CD4-positive, alpha-beta T cell treated with Interferon alpha-2 for 1 hour (primary cell): ENCODE measurements around the gene ZBTB7C.

Experiments used
- DNase-seq, 2 donors: peaks; one replicate each; pipeline ENCODE4 v3.0.0-alpha.2; 2020 to 2022

The ZBTB7C gene

DNA sequence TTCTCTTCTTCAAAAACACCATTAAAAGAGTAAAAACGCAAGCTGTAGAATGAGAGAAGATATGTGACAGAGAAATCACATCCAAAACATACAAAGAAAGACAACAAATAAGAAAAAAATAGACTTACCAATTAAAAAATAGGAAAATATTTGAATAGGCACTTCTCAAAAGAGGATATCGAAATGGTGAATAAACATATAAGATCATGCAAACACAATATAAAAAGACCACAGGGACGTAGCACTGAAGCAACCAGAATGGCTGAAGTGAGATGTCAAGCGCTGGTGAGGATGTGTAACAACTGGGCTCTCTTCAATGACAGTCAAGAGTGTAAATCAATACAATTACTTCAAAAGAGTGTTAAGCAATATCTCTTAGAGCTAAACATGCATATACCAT is 202.3 kb downstream of the ZBTB7C start:
- no peak for DNase-seq

DNA sequence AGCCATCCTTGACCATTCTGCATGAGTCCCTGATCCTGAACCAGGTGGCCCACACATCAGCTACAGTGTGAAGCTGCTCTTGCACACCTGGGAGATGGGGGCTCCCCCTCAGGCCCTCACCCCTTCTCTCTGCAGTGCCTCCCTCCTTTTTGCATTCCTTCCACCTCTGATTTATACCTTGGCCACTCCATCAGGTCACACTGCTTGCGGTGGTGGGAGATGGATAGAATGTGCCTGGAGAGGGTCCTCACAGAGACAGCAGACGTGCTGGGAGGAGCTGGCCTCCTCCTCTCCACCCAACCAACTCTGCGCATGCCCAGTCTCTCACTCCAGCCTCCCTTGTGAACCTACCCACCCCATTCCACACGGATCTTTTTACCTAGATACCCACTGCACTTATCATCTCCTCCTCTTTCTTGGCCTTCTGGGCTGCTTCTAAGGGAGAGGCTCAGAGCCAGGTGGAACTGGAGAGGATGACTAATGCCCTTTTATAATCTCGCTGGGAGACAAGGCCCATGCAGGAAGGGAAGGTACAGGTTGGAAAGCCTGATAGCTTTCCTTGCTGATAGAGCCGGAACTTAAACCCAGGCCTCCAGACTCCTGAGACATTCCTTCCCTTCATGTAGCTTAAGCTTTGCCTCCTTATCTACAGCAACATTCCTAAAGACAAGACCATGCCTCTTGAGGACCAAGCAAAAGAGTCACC is 205.1 kb downstream of the ZBTB7C start:
- DNase-seq = no peak

GRCh38 chr18:48203288-48203945 is 205.8 kb downstream of the ZBTB7C start:
- no peak for DNase-seq

DNA sequence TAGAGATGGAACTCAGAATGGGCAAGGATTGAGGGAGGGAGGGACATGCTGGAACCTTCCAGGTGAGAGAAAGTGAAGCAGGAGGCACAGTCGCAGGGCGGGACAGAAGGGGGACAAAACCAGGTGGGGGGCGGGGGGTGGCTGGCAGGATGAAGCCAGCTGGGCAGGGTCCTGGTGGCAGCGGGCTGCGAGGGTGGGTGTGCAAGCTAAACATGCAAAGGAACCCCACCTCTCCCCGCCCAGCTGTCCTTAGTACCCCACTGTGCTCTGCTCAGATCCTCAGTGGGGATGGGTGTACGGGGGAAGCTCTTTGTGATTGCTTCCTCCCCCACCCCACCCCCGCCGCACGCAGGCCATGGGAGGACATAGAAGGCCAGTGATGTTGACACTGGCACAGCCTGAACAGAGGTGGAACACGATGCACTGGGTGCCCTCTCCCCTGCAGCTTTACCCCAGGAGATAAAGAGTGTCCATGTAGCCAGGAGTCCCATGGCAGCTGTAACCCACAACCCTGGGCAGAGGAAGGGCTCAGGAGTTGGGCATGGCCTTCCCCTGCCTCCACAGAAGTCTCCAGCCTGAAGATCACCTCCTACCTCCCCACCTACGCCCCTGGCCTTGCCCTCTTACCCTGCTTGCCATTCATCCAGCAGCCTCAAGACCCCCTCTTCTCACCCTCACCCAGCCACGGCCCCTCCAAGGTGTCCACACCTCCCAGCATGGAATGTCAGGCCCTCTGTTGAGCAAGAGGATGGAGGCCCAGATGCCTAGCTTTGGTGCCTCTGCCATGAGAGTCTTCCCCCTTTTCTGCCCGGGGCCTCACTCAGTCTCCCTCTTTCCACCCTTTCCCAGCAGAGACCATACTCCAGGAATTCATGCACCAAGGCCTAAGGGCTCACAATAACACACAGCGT is 206.6 kb downstream of the ZBTB7C start:
- DNase-seq = no peak

- no peak for DNase-seq
Measured at GRCh38 chr18:48202006-48202348, 207.2 kb downstream of the ZBTB7C start.

- DNase-seq = no peak
Measured at GRCh38 chr18:48201337-48202005, 207.7 kb downstream of the ZBTB7C start.

- no peak for DNase-seq
Measured at GRCh38 chr18:48200631-48201336, 208.4 kb downstream of the ZBTB7C start.

GRCh38 chr18:48199399-48199798 is 209.8 kb downstream of the ZBTB7C start:
- no peak for DNase-seq

GRCh38 chr18:48197819-48198218 is 211.4 kb downstream of the ZBTB7C start:
- no peak for DNase-seq

DNA sequence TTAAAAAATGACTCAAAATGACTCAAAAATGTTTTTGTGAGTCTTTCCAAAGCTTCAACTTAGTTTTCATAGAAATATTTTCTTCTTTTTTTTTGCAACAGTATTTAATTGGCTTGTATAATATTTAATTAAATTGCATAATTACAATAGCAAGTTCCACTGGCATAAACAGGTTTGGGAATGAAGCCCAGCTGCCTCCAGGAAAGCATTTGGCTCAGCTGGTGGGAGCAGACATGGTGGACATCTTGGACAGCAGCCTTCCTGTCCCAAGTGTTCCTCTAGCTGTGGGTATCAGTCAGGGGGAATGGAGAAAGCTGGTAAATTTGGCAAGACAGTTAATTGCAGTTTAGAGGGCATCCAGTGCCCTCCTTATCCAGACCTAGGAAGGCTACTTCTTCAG is 213.4 kb downstream of the ZBTB7C start:
- DNase-seq = no peak

- no peak for DNase-seq
Measured at GRCh38 chr18:48194591-48195181, 214.5 kb downstream of the ZBTB7C start.

DNA sequence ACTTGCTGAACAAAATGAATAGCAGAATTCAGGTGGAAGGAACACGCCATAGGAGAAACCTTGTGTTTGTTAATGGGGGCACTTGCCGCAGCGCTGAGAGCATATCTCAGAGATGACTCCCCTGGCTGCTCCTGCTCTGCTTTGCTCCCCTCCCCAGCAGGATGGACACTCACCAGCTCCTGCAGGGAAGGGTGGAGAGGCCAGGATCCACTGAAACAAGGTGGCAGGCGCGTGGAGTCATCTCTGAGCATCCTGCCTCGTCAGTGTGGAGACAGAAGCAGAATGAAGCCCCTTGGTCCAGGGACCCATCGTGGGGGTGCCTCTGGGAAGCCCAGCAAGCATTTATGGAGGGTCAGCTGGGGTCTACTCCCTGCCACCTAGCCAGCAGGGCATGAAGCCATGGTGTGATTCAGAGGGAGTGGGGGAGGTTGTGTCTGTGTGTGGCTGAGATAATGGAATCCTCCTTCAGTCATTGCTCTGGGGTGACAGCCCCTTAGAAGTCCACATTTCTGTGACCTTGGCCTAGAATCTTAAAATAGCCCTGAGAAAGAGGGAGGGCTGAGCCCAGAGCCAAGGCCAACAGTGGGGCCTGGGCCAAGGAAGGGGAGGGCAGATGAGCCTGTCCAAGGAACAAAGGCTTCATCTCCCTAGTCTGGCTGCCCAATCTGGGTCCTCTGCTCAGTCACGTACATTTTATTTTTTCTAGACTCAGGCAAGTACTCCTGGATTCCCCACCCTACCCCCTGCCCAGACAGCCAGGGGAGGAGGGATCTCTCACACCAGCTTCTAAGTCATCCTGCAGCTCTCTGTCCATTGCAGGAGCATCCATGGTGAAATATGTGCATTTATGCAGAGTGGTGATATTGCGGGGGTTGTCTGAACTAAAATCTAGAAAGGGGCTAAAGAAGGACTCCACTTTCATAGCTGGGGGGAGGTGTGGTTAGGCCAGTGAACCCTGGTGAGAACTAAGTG is 215.4 kb downstream of the ZBTB7C start:
- no peak for DNase-seq

DNA sequence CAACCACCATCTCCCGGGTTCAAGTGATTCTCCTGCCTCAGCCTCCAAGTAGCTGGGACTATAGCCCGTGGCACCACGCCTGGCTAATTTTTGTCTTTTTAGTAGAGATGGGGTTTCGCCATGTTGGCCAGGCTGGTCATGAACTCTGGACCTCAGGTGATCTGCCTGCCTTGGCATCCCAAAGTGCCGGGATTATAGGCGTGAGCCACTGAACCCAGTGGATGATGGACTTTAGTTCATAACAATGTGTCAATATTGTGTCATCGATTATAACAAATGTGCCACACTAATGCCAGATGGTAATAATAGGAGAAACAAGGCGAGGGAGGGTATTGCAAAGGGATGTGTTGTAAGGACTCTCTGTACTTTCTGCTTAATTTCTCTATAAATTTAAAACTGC is 216.6 kb downstream of the ZBTB7C start:
- DNase-seq = no peak

- DNase-seq = no peak
Measured at GRCh38 chr18:48191494-48191893, 217.7 kb downstream of the ZBTB7C start.

- no peak for DNase-seq
Measured at GRCh38 chr18:48190994-48191393, 218.2 kb downstream of the ZBTB7C start.

- DNase-seq = no peak
Measured at GRCh38 chr18:48188609-48189008, 220.6 kb downstream of the ZBTB7C start.

- DNase-seq = no peak
Measured at GRCh38 chr18:48186861-48187260, 222.3 kb downstream of the ZBTB7C start.

DNA sequence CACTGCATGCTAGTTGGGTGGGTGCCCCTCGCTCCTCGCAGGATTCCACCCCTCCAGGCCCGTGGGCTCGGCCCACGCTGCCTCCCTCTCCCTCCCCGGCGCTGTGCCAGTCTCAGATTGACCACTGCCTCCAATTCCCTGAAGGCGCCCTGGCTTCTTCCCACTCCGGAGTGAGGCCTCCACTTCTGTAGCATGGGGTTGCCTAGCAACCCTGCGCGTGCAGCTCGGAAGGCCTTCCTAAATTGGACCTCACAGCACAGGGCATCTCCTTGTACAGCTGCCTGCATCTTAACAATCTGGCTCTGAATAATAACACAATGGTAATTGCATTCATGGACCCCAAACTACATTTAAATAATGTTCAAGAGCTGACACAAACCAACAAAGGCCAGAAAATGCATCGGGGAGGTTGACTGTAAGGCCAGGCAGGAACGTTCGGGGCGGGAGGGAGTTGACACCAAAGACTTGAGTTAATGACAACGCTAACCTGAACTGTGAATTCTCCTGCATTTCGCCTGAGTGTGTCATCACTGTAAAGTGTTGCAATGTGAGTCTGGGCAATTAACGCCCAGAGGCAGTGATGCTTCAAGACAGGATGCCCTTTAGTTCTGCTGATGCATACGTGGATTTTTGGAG is 222.9 kb downstream of the ZBTB7C start:
- DNase-seq = no peak

DNA sequence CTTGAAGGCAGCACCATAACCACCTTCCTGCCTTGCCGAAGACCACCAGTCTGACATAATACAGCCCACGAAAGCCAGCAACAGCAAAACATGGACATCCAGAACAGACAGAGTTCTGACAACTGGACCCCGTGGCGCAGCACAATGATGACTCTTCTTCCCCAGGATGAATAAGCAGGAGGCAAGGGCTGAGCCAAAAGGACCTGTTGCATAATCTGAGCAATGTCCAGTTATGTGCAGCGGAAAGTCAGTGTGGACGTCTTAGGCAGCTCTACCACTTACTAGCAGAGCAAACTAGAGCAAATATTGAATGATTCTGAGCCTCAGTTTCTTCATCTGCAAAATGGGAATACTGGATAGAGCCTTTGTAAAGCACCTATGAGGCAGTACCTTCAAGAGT is 225.1 kb downstream of the ZBTB7C start:
- no peak for DNase-seq

DNA sequence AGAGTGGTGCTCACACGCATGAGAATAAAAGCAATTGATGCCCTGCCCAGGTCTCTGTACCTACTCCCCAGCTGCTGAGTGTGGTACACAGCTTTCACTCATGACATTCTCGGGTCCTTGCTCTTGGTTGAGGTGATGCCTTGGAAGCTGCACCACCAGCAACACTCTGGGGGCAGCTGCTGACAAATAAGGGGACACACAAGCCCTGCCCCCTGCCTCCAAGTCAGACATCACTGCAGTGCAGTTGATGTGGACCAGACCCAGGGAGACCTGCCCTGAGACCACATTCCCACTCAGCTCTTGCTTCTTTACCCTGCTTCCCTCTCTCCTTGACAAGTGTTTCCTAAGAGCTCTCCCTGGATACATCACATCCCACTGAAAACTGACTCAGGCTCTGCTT is 225.6 kb downstream of the ZBTB7C start:
- no peak for DNase-seq
